Activated naive CD4-positive, alpha-beta T cell treated with anti-CD3 and anti-CD28 coated beads, Interleukin-2, amount 10 ng/mL, durations not matched to agents 7 days and 5 days (primary cell): ENCODE measurements around the gene SSC5D.
A peak's percentile ranks its signal among the peaks of the same experiment; 100 is the strongest.

Source experiments
- CTCF ChIA-PET: fragments of 350-600 bp; sonication (Branson Sonifier 250); formaldehyde crosslinking; loops from one replicate; lab custom pipeline; 2021; ENCODE audit warnings: antibody characterized with exemption; lab: Charles Lee
- DNase-seq: peaks from one replicate; pipeline ENCODE4 v3.0.0-alpha.2; 2020
- H3K27ac Mint-ChIP-seq: one replicate; pipeline ENCODE4 v1.8.0; 2021; ENCODE audit warnings: mild to moderate bottlenecking, moderate library complexity, mixed read lengths
- H3K27me3 Mint-ChIP-seq: one replicate; pipeline ENCODE4 v1.8.0; 2021; ENCODE audit warnings: mild to moderate bottlenecking, mixed read lengths
- H3K36me3 Mint-ChIP-seq: one replicate; pipeline ENCODE4 v1.8.0; 2021; ENCODE audit warnings: mixed read lengths
- H3K4me1 Mint-ChIP-seq: one replicate; pipeline ENCODE4 v1.8.0; 2021; ENCODE audit warnings: mixed read lengths
- H3K4me3 Mint-ChIP-seq: one replicate; pipeline ENCODE4 v1.8.0; 2021; ENCODE audit warnings: mild to moderate bottlenecking, moderate library complexity, mixed read lengths
- H3K9me3 Mint-ChIP-seq: one replicate; pipeline ENCODE4 v1.8.0; 2021; ENCODE audit warnings: mixed read lengths

SSC5D gene

DNA sequence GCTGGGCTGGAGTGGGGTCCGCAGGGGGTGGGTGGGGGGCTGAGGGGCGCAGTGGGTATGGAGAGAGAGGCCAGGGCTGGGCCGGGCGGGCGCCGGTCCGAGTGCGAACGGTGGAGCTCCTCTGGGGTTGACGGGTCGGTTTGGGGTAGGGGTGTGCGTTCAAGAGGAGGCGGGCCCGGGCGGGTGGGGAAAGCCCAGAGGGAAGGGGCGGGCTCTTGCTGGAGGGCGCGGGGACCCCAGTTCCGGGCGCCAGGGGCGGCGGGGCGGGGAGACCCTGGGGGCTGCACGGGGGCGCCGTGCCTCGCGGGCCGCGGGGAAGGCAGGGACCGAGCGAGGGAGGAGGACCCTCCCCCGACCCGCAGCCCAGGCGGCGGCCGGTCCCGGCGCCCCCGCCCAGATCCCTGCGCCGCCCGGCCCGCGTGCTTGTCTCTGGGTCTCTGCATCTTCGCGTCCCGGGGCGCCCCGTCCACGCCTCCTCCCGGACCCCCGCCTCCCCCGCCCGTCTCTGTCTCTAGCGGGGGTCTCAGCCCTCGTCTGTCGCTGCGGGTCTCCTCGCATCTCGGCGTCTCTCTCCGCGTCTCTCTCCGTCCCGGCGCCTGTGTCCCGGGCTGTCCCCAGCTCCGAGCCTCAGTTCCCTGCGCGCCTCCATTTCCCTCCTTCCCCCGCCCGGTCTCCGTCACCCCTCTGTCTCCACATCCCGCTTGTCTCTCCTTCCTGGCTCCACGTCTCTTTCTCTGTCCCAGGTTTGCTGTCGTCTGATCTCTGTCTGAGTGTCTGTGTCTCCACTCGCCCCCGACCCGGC is 36.9 kb upstream of the SSC5D start:
- no peak for DNase-seq
- no peaks in the 10 kb centered on the region for H3K9me3 Mint-ChIP-seq
- no peak overlapping the region for H3K27ac Mint-ChIP-seq
- H3K4me1 Mint-ChIP-seq = peaks cover 6% of the 10 kb centered on the region
- peaks cover 45% of the 10 kb centered on the region for H3K27me3 Mint-ChIP-seq
- no peak overlapping the region for H3K4me3 Mint-ChIP-seq
- peaks cover 3% of the 10 kb centered on the region for H3K36me3 Mint-ChIP-seq
- CTCF ChIA-PET = no interaction called here

DNA sequence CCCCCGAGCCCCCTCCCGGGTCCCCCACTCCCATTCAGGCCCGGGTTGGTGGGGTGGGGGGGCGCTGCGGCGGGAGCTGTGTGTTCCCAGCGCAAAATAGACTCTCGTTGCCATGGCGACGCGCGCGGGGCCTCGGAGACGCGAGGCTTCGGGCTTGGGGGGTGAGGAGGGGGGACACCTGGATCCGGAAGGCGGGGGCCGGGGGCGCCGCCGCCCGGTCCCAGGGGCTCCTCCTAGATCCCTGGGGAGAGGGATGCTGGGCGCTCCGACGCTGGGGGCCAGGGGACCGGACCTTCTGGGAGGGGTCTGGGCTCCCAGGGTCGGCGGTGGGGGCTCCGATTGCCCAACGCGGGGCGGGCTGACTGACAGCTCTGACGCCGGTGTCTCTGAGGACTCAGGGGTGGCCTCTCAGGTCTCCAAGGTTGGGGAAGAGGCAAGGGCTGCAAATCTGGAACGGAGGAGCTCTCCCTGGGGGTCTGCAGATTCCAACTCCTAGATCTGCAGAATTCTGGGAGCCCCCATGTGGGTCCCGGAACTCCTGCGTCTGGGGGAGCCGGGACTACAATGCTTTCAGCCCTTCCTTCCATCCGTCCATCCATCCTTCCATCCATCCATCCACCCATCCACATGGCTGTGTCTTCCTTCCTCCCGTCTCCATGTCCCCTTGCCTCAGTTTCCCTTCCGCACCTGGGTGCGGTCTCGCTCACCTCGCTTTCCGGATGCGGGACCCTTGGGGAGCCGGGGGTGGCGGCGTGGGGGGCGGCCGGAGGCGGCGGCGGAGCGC is 36.1 kb upstream of the SSC5D start:
- Mint-ChIP-seq H3K4me1 (peaks cover 6% of the 10 kb centered on the region), H3K9me3 (no peaks in the 10 kb centered on the region), H3K4me3 (no peak overlapping the region), H3K36me3 (peaks cover 3% of the 10 kb centered on the region), H3K27ac (no peak overlapping the region), H3K27me3 (peaks cover 45% of the 10 kb centered on the region)
- CTCF ChIA-PET = interaction anchor here (0.5 to 2.3 kb wide), 3 partner anchors 52 to 440 kb away, joined by 3 to 8 read pairs (median 7); no protein-coding TSS in a partner anchor
- DNase-seq = peak; percentile 47

GRCh38 chr19:55452749-55453346 is 35.4 kb upstream of the SSC5D start:
- H3K36me3 Mint-ChIP-seq = peaks cover 3% of the 10 kb centered on the region
- peaks cover 45% of the 10 kb centered on the region for H3K27me3 Mint-ChIP-seq
- H3K9me3 Mint-ChIP-seq = no peaks in the 10 kb centered on the region
- no peak overlapping the region for H3K27ac Mint-ChIP-seq
- CTCF ChIA-PET = interaction anchor here (0.5 to 2.3 kb wide), 4 partner anchors 16 to 441 kb away, joined by 3 to 8 read pairs (median 8); no protein-coding TSS in a partner anchor
- peaks cover 6% of the 10 kb centered on the region for H3K4me1 Mint-ChIP-seq
- DNase-seq = peak; percentile 59
- H3K4me3 Mint-ChIP-seq = no peak overlapping the region

DNA sequence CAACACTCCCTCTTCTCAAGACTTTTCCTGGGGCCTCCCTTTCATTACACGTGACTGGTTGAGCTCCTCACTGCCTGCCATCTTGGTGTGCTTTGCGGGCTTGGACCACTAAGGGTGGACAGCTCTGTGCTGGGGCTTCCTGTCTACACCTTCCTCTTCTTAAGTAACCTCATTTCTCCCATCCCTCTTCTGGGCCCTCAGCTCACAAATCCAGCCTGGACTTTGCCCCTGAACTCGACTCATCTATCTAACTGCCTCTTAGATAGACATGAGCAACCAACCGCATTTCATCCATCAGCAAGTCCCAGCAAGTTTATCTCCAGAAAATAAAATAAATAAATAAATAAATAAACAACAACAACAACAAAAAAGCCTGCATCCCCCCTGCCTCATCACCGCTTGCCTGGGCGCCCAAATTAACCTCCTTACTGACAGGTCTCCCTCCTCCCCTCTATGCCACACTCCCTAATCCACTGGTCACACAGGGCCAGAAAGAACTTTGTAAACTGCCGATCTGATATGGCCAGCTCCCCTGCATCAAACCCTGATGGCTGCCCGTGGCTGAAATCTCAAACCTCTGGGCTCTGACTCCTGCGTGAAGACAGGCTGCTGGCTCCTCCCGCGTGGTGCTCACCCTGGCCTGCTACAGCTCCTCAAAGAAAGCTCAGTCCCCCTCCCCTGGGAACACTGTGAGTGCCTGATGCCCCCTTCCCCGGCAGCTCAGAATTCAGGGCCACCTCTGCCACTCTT is 34.5 kb upstream of the SSC5D start:
- Mint-ChIP-seq H3K4me1 (peaks cover 6% of the 10 kb centered on the region), H3K27me3 (peaks cover 45% of the 10 kb centered on the region), H3K9me3 (no peaks in the 10 kb centered on the region), H3K36me3 (peaks cover 3% of the 10 kb centered on the region), H3K27ac (peak overlapping the region; percentile 46), H3K4me3 (no peak overlapping the region)
- CTCF ChIA-PET = interaction anchor here (0.8 to 2.3 kb wide), 8 partner anchors 17 to 312 kb away, joined by 3 to 8 read pairs (median 5); no protein-coding TSS in a partner anchor
- no peak for DNase-seq

- CTCF ChIA-PET = interaction anchor here (1.1 to 2.3 kb wide), 3 partner anchors 18 to 314 kb away, joined by 4 to 8 read pairs (median 8); no protein-coding TSS in a partner anchor
- peak; percentile 71 for DNase-seq
- Mint-ChIP-seq H3K4me1 (peaks cover 6% of the 10 kb centered on the region), H3K36me3 (peaks cover 3% of the 10 kb centered on the region), H3K4me3 (no peak overlapping the region), H3K9me3 (no peaks in the 10 kb centered on the region), H3K27ac (no peak overlapping the region), H3K27me3 (peaks cover 45% of the 10 kb centered on the region)
These were observed 33.4 kb upstream of the SSC5D start for GRCh38 chr19:55454787-55455243.

DNA sequence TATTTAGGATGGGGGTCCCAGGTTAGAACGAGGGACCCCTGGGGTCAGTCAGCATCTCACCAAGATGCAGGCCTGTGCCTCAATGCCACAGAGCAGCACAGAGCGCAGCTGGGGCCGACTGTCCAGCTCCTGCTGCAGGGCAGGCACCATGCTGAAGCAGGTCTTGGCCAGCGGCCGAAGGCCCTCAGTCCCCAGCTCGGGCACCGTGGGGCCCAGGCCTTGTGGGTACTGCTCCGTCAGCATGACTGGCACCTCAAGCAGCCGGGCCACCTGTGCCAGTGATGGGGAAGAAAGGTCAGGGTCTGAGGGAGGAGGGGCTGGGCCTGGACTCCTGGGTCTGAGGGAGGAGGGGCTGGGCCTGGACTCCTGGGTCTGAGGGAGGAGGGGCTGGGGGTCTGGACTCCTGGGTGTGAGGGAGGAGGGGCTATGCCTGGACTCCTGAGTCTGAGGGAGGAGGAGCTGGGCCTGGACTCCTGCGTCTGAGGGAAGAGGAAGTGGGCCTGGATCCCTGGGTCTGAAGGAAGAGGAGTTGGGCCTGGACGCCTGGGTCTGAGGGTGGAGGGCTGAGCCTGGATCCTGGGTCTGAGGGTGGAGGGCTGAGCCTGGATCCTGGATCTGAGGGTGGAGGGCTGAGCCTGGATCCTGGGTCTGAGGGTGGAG is 32.5 kb upstream of the SSC5D start:
- DNase-seq = no peak
- Mint-ChIP-seq H3K4me1 (peaks cover 15% of the 10 kb centered on the region), H3K4me3 (no peak overlapping the region), H3K36me3 (peaks cover 3% of the 10 kb centered on the region), H3K9me3 (no peaks in the 10 kb centered on the region), H3K27me3 (peaks cover 39% of the 10 kb centered on the region), H3K27ac (no peak overlapping the region)
- CTCF ChIA-PET = no interaction called here

DNA sequence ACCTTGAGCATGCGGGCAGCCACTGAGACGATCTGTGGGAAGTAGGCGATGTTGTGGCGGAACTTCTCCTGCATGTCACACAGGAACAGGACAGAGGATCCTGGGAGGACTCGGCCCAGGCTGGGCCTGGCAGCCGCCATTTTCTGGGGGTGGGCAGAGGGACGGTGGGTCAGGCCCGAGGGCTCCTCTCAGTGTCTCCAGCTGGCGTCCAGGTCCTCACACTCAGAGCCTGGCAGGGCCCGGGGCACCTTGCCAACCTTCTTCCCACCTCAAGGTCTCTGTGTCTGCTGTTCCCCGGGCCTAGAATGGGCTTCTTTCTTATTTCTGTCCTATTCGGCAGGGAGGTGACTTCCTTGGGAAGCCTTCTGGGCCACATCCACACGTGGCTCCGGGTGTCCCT is 31.9 kb upstream of the SSC5D start:
- Mint-ChIP-seq H3K27ac (no peak overlapping the region), H3K36me3 (peaks cover 3% of the 10 kb centered on the region), H3K27me3 (peaks cover 33% of the 10 kb centered on the region), H3K9me3 (no peaks in the 10 kb centered on the region), H3K4me1 (peaks cover 18% of the 10 kb centered on the region), H3K4me3 (no peak overlapping the region)
- CTCF ChIA-PET = no interaction called here
- DNase-seq = no peak

- peaks cover 3% of the 10 kb centered on the region for H3K36me3 Mint-ChIP-seq
- H3K4me1 Mint-ChIP-seq = peaks cover 25% of the 10 kb centered on the region
- peaks cover 18% of the 10 kb centered on the region for H3K27me3 Mint-ChIP-seq
- H3K4me3 Mint-ChIP-seq = no peak overlapping the region
- CTCF ChIA-PET = interaction anchor here (1.5 to 2.0 kb wide), 2 partner anchors 10 to 148 kb away, joined by 5 to 7 read pairs; partner anchors contain the start of gene ZNF865
- no peaks in the 10 kb centered on the region for H3K9me3 Mint-ChIP-seq
- no peak for DNase-seq
- no peak overlapping the region for H3K27ac Mint-ChIP-seq
These were observed 30.4 kb upstream of the SSC5D start for GRCh38 chr19:55457683-55458457.

DNA sequence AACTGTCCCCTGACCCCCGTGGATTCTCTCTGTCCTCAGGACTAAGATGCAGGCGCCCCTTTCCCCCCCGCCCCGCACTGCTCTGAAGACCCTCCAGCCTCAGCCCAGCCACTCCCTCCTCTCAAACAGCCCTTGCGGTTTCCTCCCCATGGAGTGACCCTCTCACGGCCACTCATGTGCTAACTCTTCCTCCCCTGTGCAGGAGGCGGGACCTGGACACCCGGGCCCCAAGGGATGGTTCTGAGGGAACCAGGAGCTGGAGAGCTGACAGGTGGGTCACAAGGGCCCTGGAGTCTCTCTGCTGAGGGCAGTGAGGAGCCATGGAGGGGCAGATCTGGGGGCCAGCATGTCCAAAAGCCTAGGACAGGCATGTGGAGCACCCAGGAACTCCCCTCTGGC is 28.7 kb upstream of the SSC5D start:
- no peaks in the 10 kb centered on the region for H3K36me3 Mint-ChIP-seq
- H3K9me3 Mint-ChIP-seq = no peaks in the 10 kb centered on the region
- H3K27ac Mint-ChIP-seq = no peak overlapping the region
- peaks cover 16% of the 10 kb centered on the region for H3K27me3 Mint-ChIP-seq
- CTCF ChIA-PET = interaction anchor here (1.3 to 2.2 kb wide), 4 partner anchors 8 to 146 kb away, joined by 3 to 7 read pairs (median 6); partner anchors contain the start of gene ZNF865
- DNase-seq = no peak
- H3K4me3 Mint-ChIP-seq = peak overlapping the region; percentile 74
- peaks cover 23% of the 10 kb centered on the region for H3K4me1 Mint-ChIP-seq

- CTCF ChIA-PET = interaction anchor here (1.3 to 2.2 kb wide), 3 partner anchors 8 to 44 kb away, joined by 3 to 7 read pairs (median 6); no protein-coding TSS in a partner anchor
- no peak for DNase-seq
- H3K4me3 Mint-ChIP-seq = peak overlapping the region; percentile 74
- peaks cover 23% of the 10 kb centered on the region for H3K4me1 Mint-ChIP-seq
- no peaks in the 10 kb centered on the region for H3K36me3 Mint-ChIP-seq
- no peak overlapping the region for H3K27ac Mint-ChIP-seq
- peaks cover 19% of the 10 kb centered on the region for H3K27me3 Mint-ChIP-seq
- no peaks in the 10 kb centered on the region for H3K9me3 Mint-ChIP-seq
These were observed 28.1 kb upstream of the SSC5D start for GRCh38 chr19:55459950-55460657.

- peak; percentile 62 for DNase-seq
- Mint-ChIP-seq H3K36me3 (no peaks in the 10 kb centered on the region), H3K4me3 (peak overlapping the region; percentile 74), H3K4me1 (peaks cover 23% of the 10 kb centered on the region), H3K27ac (peak overlapping the region; percentile 68), H3K9me3 (no peaks in the 10 kb centered on the region), H3K27me3 (peaks cover 22% of the 10 kb centered on the region)
- CTCF ChIA-PET = interaction anchor here (2.2 kb wide), 1 partner anchor 43 kb away, joined by 6 read pairs; no protein-coding TSS in a partner anchor
These were observed 27.5 kb upstream of the SSC5D start for GRCh38 chr19:55460670-55461258.
